Calu3 (cell line): ENCODE data around the gene C1orf232. TPM values are rescaled to one million over a fixed set of nuclear protein-coding genes. Genes with fewer than 3 reads are reported as not detected.

ENCODE experiments used
- BruUV-seq: library from RNA; stranded (reverse); fragments of 400-500 nt; replicated peaks from 2 replicates; lab custom pipeline; 2021; lab: Mats Ljungman, UMichigan
- CTCF ChIA-PET: fragments of 300-600 bp; sonication (Branson Sonifier 250); formaldehyde crosslinking; loops from one replicate; lab custom pipeline; 2022; ENCODE audit warnings: antibody characterized with exemption; lab: Charles Lee
- DNase-seq: peaks from one replicate; pipeline ENCODE4 v3.0.0; 2022
- H3K27ac Mint-ChIP-seq: one replicate; pipeline ENCODE4 v1.8.0; 2022; ENCODE audit warnings: mixed read lengths; ENCODE audit not compliant: unreplicated experiment
- H3K27me3 Mint-ChIP-seq: one replicate; pipeline ENCODE4 v1.8.0; 2022; ENCODE audit warnings: mixed read lengths; ENCODE audit not compliant: unreplicated experiment
- H3K36me3 Mint-ChIP-seq: one replicate; pipeline ENCODE4 v1.8.0; 2022; ENCODE audit warnings: mild to moderate bottlenecking, moderate library complexity, mixed read lengths; ENCODE audit not compliant: insufficient read depth, unreplicated experiment
- H3K4me1 Mint-ChIP-seq: one replicate; pipeline ENCODE4 v1.8.0; 2022; ENCODE audit warnings: mild to moderate bottlenecking, low read depth, mixed read lengths; ENCODE audit not compliant: unreplicated experiment
- H3K4me3 Mint-ChIP-seq: one replicate; pipeline ENCODE4 v1.8.0; 2022; ENCODE audit warnings: mild to moderate bottlenecking, low read depth, moderate library complexity, mixed read lengths; ENCODE audit not compliant: unreplicated experiment
- H3K9me3 Mint-ChIP-seq: one replicate; pipeline ENCODE4 v1.8.0; 2022; ENCODE audit warnings: low read depth, mixed read lengths; ENCODE audit not compliant: unreplicated experiment
- intact Hi-C: fragments of 100-400 bp; cut with micrococcal nuclease; formaldehyde crosslinking; loops from one replicate; pipeline ENCODE4 v1.10.0; 2022; ENCODE audit not compliant: unreplicated experiment
- total RNA-seq: library from RNA; stranded (reverse); gene quantifications from 2 replicates; pipeline ENCODE4 v1.2.3, GENCODE V29; 2022
- TF ChIP-seq, protein P1 (sequence below): fragments of 200-600 bp; IDR thresholded peaks from one replicate; pipeline ENCODE4 v1.8.0; 2022; ENCODE audit warnings: antibody characterized with exemption; ENCODE audit not compliant: unreplicated experiment

Gene C1orf232
- total RNA-seq, 1 experiment from 2014 or later = not detected

DNA sequence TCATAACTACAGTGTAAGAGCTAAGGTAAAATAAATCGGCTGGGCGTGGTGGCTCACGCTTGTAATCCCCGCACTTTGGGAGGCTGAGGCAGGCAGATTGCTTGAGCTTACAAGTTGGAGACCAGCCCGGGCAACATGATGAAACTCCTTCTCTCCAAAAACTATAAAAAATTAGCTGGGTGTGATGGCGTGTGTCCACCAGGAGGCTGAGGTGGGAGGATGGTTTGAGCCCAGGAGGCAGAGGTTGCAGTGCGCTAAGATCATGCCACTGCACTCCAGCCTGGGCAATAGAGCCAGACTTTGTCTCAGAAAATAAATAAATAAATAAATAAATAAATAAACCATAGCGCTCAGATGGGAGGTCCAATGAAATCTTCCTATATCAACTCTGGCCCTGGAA, 26.6 kb downstream of the C1orf232 start:
- Mint-ChIP-seq H3K9me3 (no peaks in the 10 kb centered on the region), H3K27ac (no peak overlapping the region), H3K4me1 (no peaks in the 10 kb centered on the region), H3K4me3 (no peak overlapping the region), H3K36me3 (peaks cover 4% of the 10 kb centered on the region), H3K27me3 (no peaks in the 10 kb centered on the region)
- BruUV-seq = no TSS peak
- intact Hi-C loops = no loop called here
- TF ChIP-seq, protein P1, sequence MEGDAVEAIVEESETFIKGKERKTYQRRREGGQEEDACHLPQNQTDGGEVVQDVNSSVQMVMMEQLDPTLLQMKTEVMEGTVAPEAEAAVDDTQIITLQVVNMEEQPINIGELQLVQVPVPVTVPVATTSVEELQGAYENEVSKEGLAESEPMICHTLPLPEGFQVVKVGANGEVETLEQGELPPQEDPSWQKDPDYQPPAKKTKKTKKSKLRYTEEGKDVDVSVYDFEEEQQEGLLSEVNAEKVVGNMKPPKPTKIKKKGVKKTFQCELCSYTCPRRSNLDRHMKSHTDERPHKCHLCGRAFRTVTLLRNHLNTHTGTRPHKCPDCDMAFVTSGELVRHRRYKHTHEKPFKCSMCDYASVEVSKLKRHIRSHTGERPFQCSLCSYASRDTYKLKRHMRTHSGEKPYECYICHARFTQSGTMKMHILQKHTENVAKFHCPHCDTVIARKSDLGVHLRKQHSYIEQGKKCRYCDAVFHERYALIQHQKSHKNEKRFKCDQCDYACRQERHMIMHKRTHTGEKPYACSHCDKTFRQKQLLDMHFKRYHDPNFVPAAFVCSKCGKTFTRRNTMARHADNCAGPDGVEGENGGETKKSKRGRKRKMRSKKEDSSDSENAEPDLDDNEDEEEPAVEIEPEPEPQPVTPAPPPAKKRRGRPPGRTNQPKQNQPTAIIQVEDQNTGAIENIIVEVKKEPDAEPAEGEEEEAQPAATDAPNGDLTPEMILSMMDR = no peak
- no peak for DNase-seq
- CTCF ChIA-PET = interaction anchor here (0.6 to 1.3 kb wide), 2 partner anchors 16 to 179 kb away, joined by 3 read pairs; no protein-coding TSS in a partner anchor

DNA sequence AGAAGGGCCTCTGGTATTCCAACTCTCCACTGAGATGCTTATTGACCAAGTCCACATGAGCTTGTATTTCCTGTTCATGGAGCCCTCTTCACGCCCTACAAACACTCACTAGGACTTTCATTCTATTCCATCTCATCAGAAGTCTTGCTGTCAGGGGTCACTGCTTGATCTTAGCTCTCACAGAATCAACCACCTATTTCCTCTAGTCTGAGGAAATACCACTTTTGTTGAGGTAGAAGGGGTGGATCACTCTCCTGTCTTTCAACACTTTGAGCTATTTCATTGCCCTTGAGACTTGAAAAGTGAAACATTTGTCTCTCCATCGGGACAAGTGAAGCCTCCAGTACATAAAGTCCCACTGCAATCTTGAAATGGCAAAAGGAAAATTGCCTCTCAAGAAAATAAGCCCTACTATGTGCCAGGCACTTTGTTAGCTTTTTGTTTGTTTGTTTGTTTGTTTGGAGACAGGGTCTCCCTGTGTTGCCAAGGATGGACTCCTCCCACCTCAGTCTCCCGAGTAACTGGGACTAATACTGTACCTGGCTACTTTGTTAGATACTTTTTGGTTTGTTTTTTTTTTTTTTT, 29.7 kb downstream of the C1orf232 start:
- Mint-ChIP-seq H3K27ac (no peak overlapping the region), H3K4me1 (no peaks in the 10 kb centered on the region), H3K36me3 (no peaks in the 10 kb centered on the region), H3K27me3 (no peaks in the 10 kb centered on the region), H3K9me3 (no peaks in the 10 kb centered on the region), H3K4me3 (no peak overlapping the region)
- intact Hi-C loops = no loop called here
- TF ChIP-seq, protein P1 = no peak
- BruUV-seq = no TSS peak
- no peak for DNase-seq
- CTCF ChIA-PET = interaction anchor here (0.7 to 1.7 kb wide), 3 partner anchors 12 to 219 kb away, joined by 3 to 5 read pairs (median 4); no protein-coding TSS in a partner anchor

DNA sequence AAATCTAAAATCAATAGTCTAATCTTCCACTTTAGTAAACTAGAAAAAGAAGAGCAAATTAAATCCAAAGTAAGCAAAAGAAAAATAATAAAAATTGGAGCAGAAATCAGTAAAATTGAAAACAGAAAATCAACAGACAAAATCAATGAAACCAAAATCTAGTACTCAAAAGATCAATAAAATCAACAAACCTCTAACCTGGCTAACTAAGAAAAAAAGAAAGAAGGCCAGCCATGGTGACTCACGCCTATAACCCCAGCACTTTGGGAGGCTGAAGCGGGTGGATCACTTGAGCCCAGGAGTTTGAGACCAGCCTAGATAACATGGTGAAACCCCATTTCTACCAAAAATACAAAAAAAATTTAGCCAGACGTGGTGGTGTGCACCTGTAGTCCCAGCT, 34.3 kb downstream of the C1orf232 start:
- Mint-ChIP-seq H3K27ac (no peak overlapping the region), H3K4me1 (no peaks in the 10 kb centered on the region), H3K9me3 (no peaks in the 10 kb centered on the region), H3K36me3 (no peaks in the 10 kb centered on the region), H3K27me3 (no peaks in the 10 kb centered on the region), H3K4me3 (no peak overlapping the region)
- no TSS peak for BruUV-seq
- DNase-seq = no peak
- CTCF ChIA-PET = no interaction called here
- TF ChIP-seq, protein P1 = no peak
- intact Hi-C loops = no loop called here

DNA sequence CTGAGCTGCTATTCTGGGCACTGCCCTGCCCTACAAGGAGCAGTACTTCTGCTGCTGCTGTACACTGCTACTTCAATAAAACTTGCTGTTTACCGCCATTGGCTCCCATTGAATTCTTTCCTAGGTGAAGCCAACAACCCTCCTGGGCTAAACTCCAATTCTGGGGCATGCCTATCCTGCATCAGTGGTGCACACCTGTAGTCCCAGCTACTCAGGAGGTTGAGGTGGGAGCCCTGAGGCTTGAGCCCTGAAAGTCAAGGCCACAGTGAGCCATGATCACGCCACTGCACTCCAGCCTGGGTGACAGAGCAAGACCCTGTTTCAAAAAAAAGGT, 36.0 kb downstream of the C1orf232 start:
- Mint-ChIP-seq H3K27me3 (no peaks in the 10 kb centered on the region), H3K27ac (no peak overlapping the region), H3K36me3 (no peaks in the 10 kb centered on the region), H3K9me3 (no peaks in the 10 kb centered on the region), H3K4me3 (no peak overlapping the region), H3K4me1 (peaks cover 14% of the 10 kb centered on the region)
- DNase-seq = no peak
- CTCF ChIA-PET = no interaction called here
- intact Hi-C loops = no loop called here
- TF ChIP-seq, protein P1 = no peak
- BruUV-seq = no TSS peak
